IPS DF 6.9 (cell line): ENCODE results near the gene GPRASP1.
"Not testable (repeated sequence)": the region's sequence is repeated elsewhere in the genome, so short reads cannot be mapped to it uniquely, and the experiment has no call there.

Experiments
- DNase-seq: peaks from one replicate; pipeline ENCODE4 v3.0.0-alpha.2; 2013; ENCODE audit warnings: low read depth, low spot score
- H3K27ac ChIP-seq: one replicate; pipeline ENCODE4 v1.5.1; 2013; ENCODE audit warnings: low read length, control low read depth
- H3K27me3 ChIP-seq: 2 replicates; pipeline ENCODE4 v1.6.1; 2013; ENCODE audit warnings: mild to moderate bottlenecking, low read length; ENCODE audit not compliant: control insufficient read depth, insufficient read depth
- H3K36me3 ChIP-seq: 2 replicates; pipeline ENCODE4 v1.6.1; 2013; ENCODE audit warnings: low read length; ENCODE audit not compliant: control insufficient read depth, insufficient read depth
- H3K4me1 ChIP-seq: 2 replicates; pipeline ENCODE4 v1.6.1; 2013; ENCODE audit warnings: low read length; ENCODE audit not compliant: control insufficient read depth, insufficient read depth
- H3K4me3 ChIP-seq: 2 replicates; pipeline ENCODE4 v1.5.1; 2013; ENCODE audit warnings: mild to moderate bottlenecking, low read length
- H3K9me3 ChIP-seq: 2 replicates; pipeline ENCODE4 v1.6.1; 2013; ENCODE audit warnings: low read length, inconsistent platforms; ENCODE audit not compliant: control insufficient read depth, insufficient read depth
- WGBS: extraction: QIAGEN DNeasy Blood & Tissue Kit; methylation state at CpG from one replicate; pipeline ENCODE4 v1.1.7; 2013; ENCODE audit warnings: mixed read lengths, missing lambda C conversion rate; ENCODE audit not compliant: insufficient read length, insufficient coverage; 5-methylcytosine and 5-hydroxymethylcytosine counted together

GPRASP1 gene

DNA sequence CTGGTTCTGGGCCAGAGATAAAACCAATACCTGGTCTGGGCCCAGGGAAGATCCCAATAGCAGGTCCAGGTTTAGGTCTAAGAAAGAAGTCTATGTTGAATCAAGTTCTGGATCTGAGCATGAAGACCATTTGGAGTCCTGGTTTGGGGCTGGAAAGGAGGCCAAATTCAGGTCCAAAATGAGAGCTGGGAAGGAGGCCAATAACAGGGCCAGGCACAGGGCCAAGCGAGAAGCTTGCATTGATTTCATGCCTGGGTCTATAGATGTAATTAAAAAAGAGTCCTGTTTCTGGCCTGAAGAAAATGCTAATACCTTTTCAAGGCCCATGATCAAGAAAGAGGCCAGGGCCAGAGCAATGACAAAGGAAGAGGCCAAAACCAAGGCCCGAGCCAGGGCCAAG lies 3.4 kb downstream of the GPRASP1 start:
- H3K27ac ChIP-seq = no peak overlapping the region
- H3K4me3 ChIP-seq = no peak overlapping the region
- WGBS = no CpG with 5 or more reads among the region's 2 CpGs
- H3K4me1 ChIP-seq = no peaks in the 10 kb centered on the region
- no peak for DNase-seq
- no peaks in the 10 kb centered on the region for H3K27me3 ChIP-seq
- H3K9me3 ChIP-seq = no peaks in the 10 kb centered on the region
- H3K36me3 ChIP-seq = no peaks in the 10 kb centered on the region

DNA sequence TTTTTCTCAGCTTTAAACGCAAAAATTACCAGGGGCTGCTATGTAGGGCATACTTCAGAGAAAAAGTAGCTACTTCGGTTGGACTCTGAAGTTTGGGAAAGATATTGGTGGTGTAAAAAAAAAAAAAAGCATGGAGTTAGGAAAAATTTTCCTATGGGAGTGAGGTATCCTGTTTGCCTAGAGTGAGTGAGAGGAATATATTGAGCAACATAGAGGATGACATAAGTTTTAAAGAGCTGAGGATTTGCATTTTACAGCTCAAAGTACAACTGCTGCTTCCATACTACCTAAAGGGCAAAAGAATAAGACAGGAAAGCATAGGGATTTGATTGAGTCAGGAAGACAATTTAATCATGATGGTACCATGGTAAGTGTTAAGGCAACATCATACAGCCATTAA lies 7.3 kb downstream of the GPRASP1 start:
- Histone ChIP-seq H3K36me3 (no peaks in the 10 kb centered on the region), H3K27me3 (no peaks in the 10 kb centered on the region), H3K9me3 (no peaks in the 10 kb centered on the region), H3K4me3 (no peak overlapping the region), H3K4me1 (no peaks in the 10 kb centered on the region), H3K27ac (no peak overlapping the region)
- WGBS = no CpG with 5 or more reads among the region's 2 CpGs
- DNase-seq = no peak

DNA sequence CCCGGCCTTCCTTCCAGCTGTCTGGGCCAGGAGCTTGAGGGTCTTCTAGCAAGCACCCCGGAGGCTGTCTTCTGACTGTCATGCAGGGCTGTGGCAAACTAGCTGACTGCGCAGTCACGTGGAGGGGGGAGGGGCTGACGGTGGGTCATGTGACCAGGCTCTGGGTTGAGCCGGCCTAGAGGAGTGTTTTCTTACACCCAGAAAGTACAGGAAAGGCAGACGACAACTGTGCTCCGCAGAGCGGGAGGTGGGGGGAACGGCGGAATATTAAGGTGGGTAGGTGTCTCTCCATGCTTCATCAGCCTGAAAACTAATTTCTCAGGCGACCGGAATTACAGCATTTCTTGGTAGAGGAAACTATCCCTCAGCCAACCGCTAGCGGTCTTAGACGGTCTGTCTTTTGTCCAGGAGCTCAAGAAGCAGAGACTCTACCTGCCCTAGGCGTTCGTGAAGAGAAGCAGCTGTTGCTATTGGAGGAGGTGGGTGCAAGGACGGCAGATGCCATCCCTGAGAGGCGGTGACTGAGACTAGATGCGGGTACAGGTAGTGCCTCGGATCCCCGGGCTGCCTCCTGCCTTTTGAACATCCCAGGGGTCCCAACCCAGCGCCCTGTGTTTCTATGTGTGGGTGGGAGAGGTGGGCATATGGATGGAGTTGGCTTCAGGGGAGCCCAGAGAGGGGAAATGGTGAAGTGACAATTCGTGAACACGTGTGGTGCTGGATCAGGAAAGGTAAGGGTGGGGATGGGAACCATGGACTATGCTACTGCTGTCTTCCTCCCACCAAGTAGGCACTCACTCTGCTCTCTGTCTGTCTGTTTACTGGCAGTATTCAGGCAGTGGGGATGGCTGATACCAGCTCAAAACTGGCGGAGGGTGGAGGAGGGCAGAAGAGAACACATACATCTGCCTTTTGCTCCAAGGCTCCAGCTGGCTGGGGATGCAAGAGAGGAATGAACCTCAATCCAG lies 8.8 kb downstream of the GPRASP1 start:
- peak overlapping the region; percentile 70; the same call in 1 of the 2 replicates for H3K4me3 ChIP-seq
- WGBS = no CpG with 5 or more reads among the region's 27 CpGs
- no peaks in the 10 kb centered on the region for H3K36me3 ChIP-seq
- H3K27me3 ChIP-seq = no peaks in the 10 kb centered on the region
- no peak overlapping the region for H3K27ac ChIP-seq
- H3K9me3 ChIP-seq = no peaks in the 10 kb centered on the region
- H3K4me1 ChIP-seq = no peaks in the 10 kb centered on the region
- DNase-seq = no peak

DNA sequence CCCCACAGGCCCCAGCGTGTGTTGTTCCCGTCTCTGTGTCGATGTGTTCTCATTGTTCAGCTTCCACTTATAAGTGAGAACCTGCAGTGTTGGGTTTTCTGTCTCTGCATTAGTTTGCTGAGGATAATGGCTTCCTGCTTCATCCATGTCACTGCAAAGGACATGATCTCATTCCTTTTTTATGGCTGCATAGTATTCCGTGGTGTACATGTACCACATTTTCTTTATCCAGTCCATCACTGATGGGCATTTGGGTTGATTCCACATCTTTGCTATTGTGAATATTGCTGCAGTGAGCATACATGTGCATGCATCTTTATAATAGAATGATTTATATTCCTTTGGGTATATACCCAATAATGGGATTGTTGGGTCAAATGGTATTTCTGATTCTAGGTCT lies 12.5 kb downstream of the GPRASP1 start:
- not testable (repeated sequence) for DNase-seq, H3K4me1 ChIP-seq, H3K36me3 ChIP-seq, H3K9me3 ChIP-seq, H3K27me3 ChIP-seq, H3K4me3 ChIP-seq, H3K27ac ChIP-seq
- no CpG with 5 or more reads among the region's 4 CpGs for WGBS

DNA sequence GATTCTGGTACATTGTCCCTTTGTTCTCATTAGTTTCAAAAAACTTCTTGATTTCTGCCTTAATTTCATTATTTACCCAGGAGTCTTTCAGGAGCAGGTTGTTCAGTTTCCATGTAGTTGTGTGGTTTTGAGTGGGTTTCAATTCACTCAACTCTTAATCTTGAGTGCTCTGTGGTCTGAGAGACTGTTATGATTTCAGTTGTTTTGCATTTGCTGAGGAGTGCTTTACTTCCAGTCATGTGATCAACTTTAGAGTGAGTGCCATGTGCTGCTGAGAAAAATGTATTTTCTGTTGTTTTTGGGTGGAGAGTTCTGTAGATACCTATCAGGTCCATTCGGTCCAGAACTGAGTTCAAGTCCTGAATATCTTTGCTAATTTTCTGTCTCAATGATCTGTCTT lies 15.8 kb downstream of the GPRASP1 start:
- no CpG with 5 or more reads among the region's 1 CpG for WGBS
- not testable (repeated sequence) for H3K9me3 ChIP-seq, DNase-seq, H3K27ac ChIP-seq, H3K36me3 ChIP-seq, H3K27me3 ChIP-seq, H3K4me3 ChIP-seq, H3K4me1 ChIP-seq

DNA sequence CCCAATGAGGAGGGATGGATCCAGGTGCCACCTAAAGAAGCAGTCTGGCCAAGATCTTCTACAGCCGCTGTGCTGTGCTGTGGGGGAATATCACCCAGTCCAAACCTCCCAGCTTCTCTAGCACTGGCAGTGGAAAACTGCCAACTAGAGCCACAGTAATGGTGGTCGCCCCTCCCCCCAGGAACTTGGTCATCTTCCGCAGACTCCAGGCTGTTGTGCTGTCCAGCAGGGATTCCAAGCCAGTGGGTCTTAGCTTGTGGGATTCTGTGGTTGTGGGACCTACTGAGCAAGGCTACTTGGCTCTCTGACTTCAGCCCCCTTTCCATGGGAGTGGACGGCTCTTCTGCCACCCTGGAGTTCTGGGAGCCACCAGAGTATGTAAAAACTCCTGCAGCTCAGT lies 18.2 kb downstream of the GPRASP1 start:
- Histone ChIP-seq H3K36me3 (no peaks in the 10 kb centered on the region), H3K9me3 (no peaks in the 10 kb centered on the region), H3K4me1 (no peaks in the 10 kb centered on the region), H3K27me3 (no peaks in the 10 kb centered on the region), H3K4me3 (no peak overlapping the region), H3K27ac (no peak overlapping the region)
- no peak for DNase-seq
- WGBS = no CpG with 5 or more reads among the region's 4 CpGs

DNA sequence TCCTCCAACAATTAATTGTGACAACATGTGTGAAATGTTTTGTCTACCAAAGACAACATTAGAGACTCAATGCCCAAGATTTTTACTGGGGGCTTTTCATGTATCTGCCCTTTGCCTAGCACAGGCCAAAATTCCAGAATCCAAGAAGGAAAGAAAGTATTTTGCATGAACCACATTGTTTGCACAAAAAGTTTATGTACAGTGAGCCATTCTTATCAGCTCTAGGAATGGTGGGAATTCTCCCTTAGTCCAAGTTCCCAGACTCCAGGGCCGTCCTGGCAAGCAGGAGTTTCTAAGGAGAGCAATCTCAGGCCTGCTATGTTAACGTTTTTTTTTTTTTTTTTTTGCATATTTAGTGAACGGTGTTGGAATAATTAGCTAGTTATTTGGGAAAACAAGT lies 21.6 kb downstream of the GPRASP1 start:
- Histone ChIP-seq H3K27ac (no peak overlapping the region), H3K9me3 (no peaks in the 10 kb centered on the region), H3K4me3 (no peak overlapping the region), H3K27me3 (no peaks in the 10 kb centered on the region), H3K36me3 (no peaks in the 10 kb centered on the region), H3K4me1 (no peaks in the 10 kb centered on the region)
- DNase-seq = no peak
- WGBS = no CpG with 5 or more reads among the region's 3 CpGs

DNA sequence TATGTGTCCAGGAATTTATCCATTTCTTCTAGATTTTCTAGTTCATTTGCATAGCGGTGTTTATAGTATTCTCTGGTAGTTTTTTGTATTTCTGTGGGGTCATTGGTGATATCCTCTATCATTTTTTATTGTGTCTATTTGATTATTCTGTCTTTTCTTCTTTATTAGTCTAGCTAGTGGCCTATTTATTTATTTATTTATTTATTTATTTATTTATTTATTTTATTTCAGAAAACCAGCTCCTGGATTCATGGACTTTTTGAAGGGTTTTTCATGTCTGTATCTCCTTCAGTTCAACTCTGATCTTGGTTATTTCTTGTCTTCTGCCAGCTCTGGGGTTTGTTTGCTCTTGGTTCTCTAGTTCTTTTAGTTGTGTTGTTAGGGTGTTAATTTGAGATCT lies 26.2 kb downstream of the GPRASP1 start:
- no CpG with 5 or more reads among the region's 1 CpG for WGBS
- H3K36me3 ChIP-seq, H3K9me3 ChIP-seq, DNase-seq, H3K27ac ChIP-seq, H3K4me1 ChIP-seq, H3K27me3 ChIP-seq, H3K4me3 ChIP-seq: not testable (repeated sequence)

DNA sequence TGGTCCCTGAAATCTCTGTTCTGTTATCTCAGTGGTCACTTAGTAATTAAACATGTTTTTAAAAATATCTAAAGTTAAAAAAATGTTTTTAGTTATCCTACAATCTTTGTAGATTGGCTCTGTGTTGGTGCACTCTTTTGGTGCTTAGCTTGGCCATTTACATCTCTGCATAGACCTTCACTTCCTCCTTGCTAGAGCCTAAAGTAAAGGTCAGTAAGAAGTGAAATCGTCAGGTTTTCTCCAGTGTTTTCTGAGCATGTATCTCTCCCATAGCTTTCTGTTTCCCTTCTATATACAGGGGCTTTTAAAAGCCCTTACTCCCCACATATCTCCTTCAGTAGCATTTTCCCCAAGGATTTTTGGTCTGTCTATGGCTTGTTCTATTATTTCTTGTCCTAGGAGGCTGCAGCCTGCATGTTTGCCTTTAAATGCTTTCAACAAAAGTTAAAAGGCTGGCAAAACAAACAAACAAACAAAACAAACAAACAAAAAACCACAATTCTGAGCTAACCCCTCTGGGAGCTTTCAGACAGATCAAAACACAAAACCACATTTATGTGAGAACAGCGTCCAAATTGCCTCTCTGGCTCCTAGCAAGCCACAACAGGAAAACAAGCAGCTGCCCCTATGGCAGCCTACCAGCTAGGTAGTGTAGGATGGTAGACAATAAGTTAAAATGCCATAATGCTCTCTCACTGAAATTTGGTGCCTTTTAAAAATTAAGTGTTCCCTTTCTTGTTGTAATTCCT lies 33.7 kb downstream of the GPRASP1 start:
- Histone ChIP-seq H3K27ac (no peak overlapping the region), H3K27me3 (no peaks in the 10 kb centered on the region), H3K9me3 (no peaks in the 10 kb centered on the region), H3K4me3 (no peak overlapping the region), H3K4me1 (no peaks in the 10 kb centered on the region), H3K36me3 (no peaks in the 10 kb centered on the region)
- no CpG with 5 or more reads among the region's 2 CpGs for WGBS
- DNase-seq = no peak

DNA sequence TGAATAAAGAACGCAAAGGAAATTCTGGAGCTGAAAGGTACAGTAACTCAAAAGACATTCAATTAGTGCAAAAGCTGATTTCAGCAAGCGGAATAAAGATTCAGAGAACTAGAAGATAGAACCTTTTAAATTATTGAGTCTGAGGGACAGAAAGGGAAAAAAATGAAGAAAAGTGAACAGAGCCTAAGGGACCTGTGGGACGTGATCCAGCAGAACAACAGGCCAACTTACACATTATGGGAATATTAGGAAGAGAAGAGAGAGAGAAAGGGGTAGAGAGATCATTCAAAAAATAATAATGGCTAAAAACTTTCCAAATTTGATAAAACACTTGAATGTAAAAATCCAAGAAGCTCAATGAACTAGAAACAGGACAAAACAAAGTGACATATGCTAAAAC lies 43.5 kb downstream of the GPRASP1 start:
- H3K4me3 ChIP-seq = no peak overlapping the region
- WGBS = no CpG with 5 or more reads among the region's 3 CpGs
- H3K27ac ChIP-seq = no peak overlapping the region
- DNase-seq = no peak
- no peaks in the 10 kb centered on the region for H3K27me3 ChIP-seq
- no peaks in the 10 kb centered on the region for H3K4me1 ChIP-seq
- H3K9me3 ChIP-seq = no peaks in the 10 kb centered on the region
- no peaks in the 10 kb centered on the region for H3K36me3 ChIP-seq
